GM18858 (cell line): ENCODE measurements around the gene OXCT2.
A peak's percentile ranks its signal among the peaks of the same experiment; 100 is the strongest.
"Not testable (repeated sequence)": the region's sequence is repeated elsewhere in the genome, so short reads cannot be mapped to it uniquely, and the experiment has no call there.

ENCODE experiments used
- ATAC-seq: cut with Tn5 transposase; IDR thresholded peaks from one replicate; pipeline ENCODE4 v1.9.1; 2021; ENCODE audit not compliant: unreplicated experiment

The OXCT2 gene

DNA sequence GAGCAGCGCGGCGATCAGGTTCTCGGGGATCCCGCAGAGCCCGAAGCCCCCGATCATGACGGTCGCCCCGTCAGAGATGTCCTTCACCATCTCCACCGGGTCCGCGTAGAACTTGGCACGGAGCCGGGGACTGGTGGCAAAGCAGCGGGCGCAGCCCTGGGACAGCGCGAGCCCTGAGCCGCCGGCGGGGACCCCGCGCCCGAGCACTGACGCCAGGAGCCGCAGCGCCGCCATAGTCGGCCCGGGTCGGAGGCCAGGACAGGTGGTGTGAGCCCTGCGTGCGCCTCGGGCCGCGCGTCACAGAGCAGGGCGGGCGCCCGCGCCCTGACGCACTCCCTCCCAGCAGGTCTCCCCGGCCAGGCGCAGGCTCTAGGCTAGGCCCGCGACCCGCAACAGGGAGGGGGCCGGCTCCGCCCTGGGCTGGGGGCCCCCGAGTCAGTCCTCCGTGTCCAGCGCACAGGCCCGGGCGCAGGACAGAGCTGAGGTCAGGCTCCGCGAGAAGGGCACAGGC, at the start of gene OXCT2:
Gene OXCT2 (minus strand): TSS at position 327 of the 511 bp plus-strand sequence. CDS start 93 bp downstream, at position 234.
- ATAC-seq: not testable (repeated sequence)

DNA sequence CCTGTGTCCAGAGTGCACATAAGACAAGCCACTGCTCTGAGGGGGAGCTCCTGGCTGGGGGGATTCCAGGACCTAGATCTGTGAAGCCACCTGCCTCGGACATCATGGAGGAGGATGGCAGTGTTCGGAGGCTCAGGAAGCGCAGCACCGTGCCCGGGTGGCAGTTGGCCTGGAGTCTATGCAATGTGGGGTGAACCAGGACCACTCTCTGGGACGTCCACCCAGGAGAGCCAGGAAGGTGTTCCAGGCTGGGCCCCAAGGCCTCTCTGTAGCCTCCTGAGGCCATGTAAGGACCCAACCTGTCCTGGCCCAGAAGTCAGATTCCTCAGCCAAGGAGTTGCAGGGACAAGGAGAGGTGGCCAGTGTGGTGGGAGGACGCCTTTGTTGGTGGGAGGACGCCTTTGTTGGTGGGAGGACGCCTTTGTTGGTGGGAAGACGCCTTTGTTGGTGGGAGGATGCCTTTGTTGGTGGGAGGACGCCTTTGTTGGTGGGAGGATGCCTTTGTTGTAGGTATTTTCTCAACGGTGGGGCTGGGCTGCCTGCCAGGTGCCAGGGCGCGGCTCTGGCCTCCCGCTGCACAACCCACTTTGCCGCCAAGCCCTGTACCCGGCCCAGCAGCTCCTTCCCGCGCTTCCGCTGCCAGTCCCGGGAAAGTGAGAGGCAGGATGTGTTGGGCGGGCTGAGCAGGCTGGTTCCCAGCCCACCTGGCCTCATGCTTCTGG, 48.1 kb upstream of the OXCT2 start:
- ATAC-seq: no peak

GRCh38 chr1:39818482-39818881, 47.3 kb upstream of the OXCT2 start:
- ATAC-seq: no peak

DNA sequence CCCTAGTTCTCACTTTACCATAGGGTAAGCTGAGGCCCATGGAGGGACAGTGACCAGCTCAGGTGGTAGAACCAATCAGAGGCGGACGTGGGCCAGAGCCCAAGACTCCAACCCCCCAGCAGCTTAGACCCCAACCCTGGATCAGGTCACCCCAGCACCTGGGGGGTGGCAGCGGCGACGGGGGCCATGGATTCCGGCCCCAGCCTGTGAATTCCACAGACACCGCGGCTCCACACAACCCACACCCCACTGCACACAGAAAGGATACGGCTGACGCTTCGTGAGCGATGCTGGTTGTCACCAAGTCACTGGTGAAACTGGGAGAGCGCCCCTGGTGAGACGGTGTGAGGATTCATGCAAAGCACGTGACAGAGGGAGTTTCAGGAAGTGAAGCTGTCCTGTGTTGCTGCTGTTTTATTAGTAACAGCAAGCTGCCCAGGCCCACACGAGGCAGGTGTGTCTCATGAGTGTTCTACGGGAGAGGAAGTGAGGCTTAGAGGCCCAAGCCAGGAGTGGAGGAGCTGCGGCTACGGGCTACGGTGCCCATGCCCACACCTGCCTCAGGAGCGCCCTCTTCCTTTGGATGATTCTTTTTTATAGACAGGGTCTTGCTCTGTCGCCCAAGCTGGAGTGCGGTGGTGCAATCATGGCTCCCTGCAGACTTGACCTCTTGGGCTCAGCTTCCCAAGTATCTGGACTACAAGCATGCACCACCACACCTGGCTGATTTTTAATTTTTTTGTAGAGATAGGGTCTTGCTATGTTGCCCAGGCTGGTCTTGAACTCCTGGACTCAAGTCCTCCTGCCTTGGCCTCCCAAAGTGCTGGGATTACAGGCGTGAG, 46.2 kb upstream of the OXCT2 start:
- peak; percentile 76 for ATAC-seq

- peak; percentile 32 for ATAC-seq
These were observed 45.4 kb upstream of the OXCT2 start for GRCh38 chr1:39816415-39817090.

GRCh38 chr1:39812913-39813312, 41.8 kb upstream of the OXCT2 start:
- no peak for ATAC-seq

DNA sequence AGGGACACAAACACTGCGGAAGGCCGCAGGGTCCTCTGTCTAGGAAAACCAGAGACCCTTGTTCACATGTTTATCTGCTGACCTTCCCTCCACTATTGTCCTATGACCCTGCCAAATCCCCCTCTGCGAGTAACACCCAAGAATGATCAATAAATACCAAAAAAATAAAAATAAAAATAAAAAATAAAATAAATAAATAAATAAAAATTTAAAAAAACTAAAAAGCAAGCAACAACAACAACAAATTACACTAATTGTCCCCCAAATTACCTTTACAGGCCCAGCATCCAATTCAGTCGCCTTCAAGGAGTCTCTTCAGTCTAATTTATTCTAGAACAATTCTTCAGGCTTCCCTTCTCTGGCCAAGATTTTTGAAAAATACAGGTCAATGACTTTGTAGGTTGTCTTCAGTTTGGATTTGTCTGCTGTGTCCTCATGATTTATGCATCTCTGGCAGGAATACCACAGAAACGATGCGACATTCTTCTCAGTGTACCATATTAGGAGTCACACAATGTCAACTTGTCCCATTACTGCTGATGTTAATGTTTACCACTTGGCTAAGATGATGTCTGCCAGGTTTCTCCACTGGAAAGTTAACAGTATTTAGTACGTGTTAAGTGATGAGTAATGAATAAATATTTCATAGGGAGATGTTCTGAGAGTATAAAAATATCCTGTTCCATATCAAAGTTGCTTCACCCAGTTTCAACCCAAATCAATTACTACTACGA, 37.8 kb upstream of the OXCT2 start:
- no peak for ATAC-seq

DNA sequence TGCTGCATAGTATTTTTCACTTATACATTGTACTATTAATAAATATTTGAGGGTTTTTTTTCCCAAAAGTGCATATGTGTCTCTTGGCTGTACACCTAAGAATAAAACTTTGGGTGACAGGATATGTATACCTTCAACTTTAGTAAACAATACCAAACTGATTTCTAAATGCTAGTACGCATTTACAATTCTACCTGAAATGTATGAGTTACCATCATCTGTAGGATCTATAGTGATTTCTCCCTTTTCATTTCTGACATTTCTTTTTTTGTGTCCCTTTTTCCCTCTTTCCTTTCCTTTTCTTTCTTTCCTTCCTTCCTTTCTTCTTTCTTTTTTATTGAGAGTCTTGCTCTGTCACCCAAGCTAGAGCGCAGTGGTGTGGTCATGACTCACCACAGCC, 34.2 kb upstream of the OXCT2 start:
- no peak for ATAC-seq

DNA sequence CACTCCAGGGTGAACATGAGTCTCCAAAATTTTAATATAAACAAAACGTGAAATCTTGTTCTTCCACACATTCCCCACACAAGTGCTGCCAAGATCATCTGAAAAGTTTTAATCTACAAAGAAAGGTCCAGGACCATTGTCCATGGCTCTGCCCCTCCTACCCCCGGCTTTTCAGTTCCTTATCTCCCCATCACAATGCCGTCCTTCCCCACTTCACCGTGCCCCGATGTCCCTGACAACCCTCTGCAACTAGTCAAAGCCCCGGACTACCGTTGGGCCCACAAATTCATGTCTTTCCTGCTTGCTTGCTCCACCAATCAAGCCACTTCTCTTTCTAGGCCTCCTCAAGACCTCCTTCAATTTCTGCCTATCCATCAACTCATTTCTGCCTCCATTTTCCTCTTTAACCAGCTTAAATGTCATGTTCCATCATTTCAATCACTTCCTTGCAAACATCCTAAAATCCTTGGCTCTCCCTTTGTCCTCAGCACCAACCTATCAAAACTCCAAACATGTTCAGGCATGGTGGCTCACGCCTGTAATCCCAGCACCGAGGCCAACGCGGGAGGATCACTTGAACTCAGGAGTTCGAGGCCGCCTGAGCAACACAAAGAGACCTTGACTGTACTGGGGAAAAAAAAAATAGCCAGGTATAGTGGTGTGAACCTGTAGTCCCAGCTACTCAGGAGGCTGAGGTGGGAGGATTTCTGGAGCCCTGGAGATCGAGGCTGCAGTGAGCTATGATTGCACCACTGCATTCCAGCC, 31.5 kb upstream of the OXCT2 start:
- ATAC-seq: no peak

DNA sequence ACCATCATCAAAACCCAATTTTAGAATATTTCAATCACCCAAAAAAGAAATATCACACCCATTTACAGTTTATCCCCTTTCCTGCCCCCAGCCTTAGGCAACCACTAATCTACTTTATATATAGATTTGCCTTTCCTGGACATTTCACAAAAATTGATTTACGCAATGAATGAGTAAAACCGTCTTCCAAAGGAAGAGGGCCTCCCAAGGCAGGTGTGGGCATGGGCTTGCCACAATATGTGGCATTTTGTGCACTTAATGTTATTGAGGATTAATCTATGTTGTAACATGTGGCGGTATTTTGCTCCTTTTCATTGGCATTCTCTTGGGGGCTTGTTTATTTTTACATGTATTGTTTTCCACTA, 29.3 kb upstream of the OXCT2 start:
- ATAC-seq: no peak

DNA sequence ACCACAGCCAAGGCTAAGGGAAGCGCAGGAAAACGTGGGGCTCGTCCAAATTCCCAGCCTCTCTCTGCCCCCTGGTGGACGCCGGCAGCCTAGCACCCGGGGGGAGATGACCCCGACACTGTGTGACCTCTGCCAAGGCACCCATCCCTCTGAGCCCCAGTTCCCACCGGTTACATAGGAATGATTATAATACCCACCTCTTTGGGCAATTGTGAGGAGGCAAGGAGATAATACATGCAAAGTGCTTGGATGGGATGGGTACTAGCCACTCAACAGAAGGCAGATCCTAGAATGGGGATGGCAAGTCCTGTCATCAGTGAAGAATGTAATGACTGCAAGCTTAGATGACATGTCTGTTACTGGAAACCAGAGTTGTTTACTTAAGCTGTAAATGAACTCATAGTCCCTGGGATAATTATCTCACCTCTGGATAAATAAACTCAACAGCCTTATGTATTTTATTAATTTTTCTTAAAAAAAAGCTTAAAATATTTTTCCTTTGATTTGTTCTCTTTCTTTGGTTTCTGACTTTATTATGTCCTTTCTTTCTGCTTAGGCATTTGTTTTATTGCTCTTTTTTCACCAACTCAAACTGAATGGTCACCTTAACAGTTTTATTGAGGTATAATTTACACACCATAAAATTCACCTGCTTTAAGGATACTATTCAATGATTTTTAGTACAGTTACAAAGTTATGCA, 28.8 kb upstream of the OXCT2 start:
- ATAC-seq: peak; percentile 18

- peak; percentile 85 for ATAC-seq
These were observed 28.0 kb upstream of the OXCT2 start for GRCh38 chr1:39798859-39799769.

DNA sequence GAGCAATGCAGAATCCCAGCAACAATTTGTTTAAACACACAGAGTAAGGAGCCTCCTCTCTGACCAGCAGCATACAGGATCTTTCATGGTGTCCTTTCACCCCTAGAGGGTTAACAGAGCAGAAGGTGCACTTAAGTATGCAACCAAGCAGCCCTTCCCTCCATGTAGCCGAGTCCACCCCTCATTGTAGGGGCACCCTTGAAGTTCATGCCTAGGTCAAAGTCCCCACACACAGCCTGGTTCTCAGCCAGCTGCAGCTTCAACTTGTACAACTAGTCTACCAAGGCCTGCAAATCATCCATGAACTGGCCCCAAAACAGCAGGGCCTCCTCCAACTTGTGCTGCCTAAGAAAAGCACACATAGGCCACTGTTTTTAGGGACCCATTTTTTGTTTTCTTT, 24.5 kb upstream of the OXCT2 start:
- ATAC-seq: no peak

GRCh38 chr1:39791838-39792237, 20.7 kb upstream of the OXCT2 start:
- ATAC-seq: no peak

- no peak for ATAC-seq
These were observed 18.5 kb upstream of the OXCT2 start for GRCh38 chr1:39789571-39790110.

- ATAC-seq: no peak
These were observed 17.8 kb upstream of the OXCT2 start, which contains the start of gene BMP8B for GRCh38 chr1:39788758-39789570. TSS of gene BMP8B (minus strand) at chr1:39788865. CDS start at chr1:39788485, 380 bp downstream.

- no peak for ATAC-seq
These were observed 17.2 kb upstream of the OXCT2 start for GRCh38 chr1:39788426-39788757.
